Fibroblast of gingiva (primary cell): Measurements from ENCODE around the gene MACROD1.

Experiments used
- DNase-seq: peaks from one replicate; pipeline ENCODE4 v3.0.0-alpha.2; 2011; ENCODE audit warnings: low read depth

MACROD1 gene, protein sequence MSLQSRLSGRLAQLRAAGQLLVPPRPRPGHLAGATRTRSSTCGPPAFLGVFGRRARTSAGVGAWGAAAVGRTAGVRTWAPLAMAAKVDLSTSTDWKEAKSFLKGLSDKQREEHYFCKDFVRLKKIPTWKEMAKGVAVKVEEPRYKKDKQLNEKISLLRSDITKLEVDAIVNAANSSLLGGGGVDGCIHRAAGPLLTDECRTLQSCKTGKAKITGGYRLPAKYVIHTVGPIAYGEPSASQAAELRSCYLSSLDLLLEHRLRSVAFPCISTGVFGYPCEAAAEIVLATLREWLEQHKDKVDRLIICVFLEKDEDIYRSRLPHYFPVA

DNA sequence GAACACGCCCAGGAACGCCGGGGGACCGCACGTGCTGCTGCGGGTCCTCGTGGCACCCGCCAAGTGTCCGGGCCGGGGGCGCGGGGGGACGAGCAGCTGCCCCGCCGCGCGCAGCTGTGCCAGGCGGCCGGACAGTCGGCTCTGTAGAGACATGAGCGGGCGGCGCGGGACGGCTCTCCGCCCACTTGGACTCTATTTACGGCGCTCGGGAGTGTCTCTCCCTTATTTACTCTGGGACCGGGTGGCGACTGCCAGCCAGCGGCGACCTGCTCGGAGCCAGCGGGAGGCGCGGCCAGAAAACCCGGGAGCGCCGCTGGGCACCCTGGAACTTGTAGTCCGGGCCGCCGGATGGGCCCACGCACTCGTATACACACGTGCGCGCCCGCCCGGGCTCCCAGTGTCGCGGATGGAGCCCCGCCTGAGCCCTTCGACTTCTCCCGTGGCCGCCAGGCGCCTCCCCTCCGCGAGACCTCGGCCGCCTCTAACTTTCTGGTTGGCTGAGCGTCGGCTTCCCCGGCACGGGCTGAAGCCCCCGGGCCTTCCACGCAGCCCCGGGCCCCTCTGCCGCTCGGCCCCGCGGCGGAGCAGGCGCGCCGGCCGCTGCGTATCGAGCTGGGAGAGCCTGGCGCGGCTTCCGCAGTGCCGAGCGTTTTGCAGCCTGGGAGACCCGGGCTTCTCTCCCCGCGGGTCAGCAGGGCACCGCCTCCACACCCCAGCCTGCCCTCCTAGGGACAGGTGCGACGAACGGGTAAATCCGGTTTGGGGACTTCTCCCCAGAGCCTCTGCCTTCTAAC is at the start of gene MACROD1:
MACROD1 (minus strand) TSS at position 272 of the 794 bp plus-strand sequence; CDS start at position 153, 119 bp downstream.
- DNase-seq, result peak; percentile 80

DNA sequence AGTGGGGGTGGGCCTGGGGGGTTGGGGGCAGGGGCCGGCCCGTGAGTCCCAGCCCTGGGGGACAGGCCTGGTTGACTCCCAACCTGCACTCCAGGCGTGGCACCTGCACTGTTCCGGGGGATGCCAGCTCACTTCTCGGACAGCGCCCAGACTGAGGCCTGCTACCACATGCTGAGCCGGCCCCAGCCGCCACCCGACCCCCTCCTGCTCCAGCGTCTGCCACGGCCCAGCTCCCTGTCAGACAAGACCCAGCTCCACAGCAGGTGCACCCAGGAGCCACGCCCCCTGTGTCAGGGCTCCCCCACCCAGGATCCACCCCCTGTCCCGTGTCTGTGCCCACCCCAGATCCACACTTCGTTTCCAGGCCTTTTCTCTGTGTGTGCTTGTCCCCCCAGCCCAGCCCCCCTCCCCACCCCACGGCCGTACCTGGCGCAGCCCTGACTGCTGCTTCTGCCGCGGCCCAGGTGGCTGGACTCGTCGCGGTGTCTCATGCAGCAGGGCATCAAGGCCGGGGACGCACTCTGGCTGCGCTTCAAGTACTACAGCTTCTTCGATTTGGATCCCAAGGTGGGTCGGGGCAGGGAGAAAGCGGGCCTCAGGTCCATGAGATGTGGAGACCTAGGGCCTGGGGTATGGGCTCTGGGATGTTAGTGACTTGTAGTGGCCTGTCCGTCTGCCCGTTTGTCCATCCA is 45.4 kb upstream of the MACROD1 start:
- no peak for DNase-seq

DNA sequence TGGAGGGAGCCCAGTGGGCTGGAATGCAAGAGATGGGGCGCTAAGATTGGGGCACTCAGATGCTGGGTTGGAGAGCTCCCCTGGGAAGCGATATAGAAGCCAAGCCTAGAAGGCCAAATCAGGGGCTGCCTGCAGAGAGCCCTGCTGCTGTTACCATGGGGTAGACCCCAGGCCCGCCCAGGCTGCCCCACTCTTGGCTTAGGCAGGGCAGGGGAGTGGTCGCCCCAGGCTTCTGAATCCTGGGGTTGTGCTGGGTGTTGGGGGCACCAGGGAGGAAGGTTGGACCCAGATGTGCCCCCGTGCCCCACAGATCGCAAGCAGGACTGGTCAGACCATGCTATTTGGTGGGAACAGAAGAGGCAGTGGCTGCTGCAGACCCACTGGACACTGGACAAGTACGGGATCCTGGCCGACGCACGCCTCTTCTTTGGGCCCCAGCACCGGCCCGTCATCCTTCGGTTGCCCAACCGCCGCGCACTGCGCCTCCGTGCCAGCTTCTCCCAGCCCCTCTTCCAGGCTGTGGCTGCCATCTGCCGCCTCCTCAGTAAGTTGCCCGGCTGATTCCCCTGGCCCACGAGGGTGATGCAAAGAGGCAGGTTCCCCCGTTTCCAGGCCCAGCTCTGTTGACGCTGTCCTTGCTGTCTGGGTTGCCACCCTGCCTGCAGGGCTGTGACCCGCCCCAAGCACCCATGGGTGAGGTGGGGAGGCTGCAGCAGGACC is 44.5 kb upstream of the MACROD1 start:
- DNase-seq, result no peak

DNA sequence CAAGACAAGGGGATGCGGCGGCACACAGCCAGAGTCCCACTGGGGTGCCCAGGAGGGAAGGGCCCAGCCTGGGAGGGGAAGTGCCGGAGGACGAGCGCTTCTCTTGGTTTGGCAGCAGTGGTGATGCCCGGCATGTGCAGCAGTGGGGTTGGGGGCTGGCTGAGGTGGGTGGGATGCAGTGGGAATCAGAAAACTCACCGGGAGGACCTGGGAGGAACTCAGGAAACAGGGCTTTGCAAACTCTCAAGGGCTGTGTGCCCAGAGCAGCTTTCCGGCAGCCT is 43.6 kb upstream of the MACROD1 start:
- DNase-seq, result no peak

DNA sequence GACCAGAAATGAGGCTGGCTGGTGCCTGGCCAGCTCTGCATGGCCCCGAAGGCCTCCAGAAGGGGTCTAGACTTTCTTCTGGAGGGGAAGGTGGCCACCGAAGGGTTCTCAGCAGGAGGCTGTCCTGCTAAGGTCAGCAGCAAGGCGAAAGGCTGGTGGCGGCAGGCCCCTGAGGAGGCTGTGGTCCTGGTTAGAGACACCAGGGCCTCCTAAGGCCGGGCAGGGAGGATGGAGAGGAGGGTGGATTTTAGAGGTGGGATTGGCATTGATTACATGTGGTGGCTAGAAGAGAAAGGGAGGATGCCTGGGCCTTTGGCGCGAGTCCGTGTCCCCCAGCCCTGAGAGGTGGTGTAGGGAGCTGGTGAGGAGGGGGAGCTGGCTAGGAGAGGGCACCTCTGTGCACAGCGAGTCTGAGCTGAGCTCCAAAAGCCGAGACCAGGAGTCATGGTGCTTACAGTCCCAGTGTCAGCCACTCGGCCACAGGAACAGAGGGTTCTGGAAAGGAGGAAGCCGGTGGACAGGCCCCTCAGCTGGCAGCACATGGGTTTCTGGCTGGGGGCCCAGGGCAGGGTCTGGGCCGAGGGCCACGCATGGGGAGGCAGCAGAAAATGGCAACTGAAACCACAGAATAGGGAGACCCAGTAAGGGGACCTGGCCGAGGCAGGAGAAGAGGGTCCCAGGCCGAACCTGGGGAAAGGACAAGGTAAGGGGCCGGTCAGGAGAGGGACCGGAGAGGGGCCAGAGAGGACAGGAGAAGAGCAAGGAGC is 43.1 kb upstream of the MACROD1 start:
- no peak for DNase-seq

DNA sequence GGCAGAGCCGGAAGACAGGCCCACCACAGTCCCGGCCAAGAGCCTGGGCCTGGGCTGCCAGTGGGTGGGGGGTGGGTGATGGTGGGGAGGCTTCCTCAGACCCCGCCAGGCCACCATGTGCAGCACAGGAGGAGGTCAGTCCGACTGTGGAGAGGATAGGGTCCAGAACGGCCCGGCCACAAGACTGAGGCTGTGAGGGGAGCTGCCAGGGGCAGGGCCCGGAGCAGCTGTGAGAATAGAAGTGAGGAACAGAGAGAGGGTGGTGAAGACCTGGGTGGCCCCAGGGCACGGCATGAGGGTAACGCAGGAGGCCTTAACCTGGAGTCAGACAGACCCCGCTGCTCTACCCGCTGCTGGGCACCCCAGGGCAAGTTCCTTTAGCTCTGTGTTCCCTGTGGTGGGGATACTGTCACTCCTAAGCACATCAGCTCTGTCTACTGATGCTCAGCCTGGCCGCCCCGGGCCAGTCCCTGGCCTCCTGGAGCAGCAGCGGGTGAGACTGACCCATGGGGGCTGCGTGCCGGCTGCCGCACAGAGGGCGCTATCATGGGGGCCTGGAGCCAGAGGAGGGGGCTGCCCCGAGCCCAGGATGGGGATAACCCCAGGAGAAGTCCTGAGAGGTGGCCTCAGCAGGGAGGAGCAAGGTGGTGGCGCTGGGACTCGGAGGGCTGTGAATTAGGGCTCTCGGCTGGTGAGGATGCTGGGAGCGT is 42.3 kb upstream of the MACROD1 start:
- DNase-seq, result no peak

DNA sequence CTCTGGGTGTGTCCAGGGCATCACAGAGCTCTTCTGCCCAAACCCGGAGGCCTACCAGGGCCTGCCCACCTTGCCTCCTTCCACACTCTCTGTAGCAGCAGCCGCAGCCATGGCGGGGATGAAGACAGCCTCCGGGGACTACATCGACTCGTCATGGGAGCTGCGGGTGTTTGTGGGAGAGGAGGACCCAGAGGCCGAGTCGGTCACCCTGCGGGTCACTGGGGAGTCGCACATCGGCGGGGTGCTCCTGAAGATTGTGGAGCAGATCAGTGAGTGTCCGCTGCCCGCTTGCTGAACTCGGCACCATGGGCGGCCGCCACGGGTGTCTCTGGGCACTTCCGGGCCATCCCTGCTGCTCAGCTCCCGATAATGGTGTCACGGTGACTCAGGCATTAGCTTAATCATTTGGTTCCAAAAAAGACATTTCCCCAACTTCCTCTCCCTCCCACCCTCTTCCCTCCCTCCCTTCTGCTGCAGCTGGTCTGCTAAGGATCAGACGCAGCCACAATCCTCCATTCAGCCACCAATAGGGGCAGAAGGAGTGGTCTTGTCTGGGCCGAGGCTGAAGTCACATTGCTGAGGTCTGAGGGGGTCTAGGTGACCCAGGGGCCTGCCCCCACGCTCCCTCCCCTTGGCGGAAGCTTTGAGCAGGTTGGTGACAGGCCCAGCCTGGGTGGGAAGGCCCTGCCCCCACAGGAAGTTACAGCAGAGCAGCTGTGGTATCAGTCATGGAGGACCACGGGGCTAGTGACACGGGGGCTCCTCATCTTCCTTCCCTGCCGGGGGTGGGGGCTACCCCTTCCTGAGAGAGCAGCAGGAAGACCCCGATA is 41.6 kb upstream of the MACROD1 start:
- peak; percentile 74 for DNase-seq

DNA sequence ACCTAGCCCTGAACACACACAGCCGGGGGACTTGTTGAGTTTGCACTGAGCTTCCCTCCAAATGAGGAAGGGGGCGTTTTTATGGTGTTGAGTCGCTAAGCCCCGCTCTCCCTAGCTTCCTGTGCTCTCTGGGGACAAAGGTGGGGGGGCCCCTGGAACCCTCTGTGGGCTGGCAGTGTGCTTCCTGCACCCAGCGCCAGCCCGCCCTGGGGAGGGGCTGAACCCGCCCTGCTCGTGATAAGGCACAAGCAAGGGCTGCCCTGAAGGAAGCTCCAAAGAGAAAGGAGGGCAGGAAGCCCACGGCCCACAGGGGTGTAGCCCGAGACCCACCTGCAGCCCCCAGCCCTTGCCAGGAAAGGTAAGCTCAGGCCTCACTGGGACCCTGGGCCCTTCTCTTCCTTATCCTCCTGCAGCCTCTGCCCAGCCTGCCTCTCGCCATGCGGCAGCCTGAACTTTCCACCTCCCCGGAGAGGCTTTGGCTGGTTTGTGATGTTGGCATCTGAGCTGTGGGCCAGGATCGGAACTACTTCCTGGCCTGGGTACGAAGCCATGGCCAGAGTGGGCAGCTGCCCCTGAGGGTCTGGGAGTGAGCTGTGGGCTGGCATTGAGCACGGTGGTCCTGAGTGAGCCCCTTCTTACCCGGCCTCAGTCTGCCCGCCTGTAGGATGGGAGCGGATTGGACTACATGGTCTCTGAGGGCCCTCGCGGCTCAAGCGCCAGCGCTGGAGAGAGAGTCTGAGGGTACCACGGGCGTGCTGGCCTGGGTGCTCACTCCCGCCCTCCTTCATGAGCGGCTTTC is 40.7 kb upstream of the MACROD1 start, which contains the start of gene FERMT3:
FERMT3 (plus strand) TSS at position 265 of the 799 bp plus-strand sequence. CDS start 644 bp downstream, outside the sequence.
- no peak for DNase-seq

DNA sequence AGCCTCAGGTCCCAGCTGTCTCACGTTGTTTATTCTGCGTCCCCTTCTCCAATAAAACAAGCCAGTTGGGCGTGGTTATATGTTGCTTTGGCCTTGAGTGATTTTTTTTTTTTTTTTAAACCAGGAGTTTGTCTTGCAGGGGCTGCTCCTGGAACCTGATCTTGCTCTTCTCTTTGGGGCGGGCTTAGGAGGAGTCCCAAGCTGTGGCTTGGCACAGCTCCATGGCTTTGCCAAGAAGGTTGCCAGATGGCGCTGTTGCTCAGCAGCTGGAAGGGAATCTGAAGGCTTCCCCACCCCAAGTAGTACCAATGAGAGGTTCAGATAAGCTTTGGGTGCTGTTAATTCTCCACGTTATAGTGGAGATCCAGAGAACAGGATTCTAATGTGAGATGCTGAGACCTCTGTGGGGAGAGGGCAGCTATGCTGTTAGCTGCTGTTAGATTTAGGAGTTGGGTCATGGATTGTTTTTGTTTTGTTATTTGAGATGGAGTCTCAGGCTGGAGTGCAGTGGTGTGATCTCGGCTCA is 38.6 kb upstream of the MACROD1 start:
- DNase-seq, result peak; percentile 95

DNA sequence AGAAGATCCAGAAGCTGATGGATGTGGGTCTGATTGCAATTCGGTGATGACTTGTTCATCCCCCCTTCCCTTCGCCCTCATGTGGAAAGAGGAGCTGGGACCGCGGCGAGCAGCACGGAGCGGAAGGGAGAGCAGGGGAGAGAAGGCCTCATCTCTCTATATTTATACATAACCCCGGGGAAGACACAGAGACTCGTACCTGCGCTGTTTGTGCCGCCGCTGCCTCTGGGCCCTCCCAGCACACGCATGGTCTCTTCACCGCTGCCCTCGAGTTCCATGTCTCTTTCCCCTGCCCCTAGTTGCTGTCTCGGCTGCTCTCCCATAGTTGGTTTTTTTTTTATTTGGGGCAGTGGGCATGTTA is 38.1 kb upstream of the MACROD1 start:
- DNase-seq, result no peak

DNA sequence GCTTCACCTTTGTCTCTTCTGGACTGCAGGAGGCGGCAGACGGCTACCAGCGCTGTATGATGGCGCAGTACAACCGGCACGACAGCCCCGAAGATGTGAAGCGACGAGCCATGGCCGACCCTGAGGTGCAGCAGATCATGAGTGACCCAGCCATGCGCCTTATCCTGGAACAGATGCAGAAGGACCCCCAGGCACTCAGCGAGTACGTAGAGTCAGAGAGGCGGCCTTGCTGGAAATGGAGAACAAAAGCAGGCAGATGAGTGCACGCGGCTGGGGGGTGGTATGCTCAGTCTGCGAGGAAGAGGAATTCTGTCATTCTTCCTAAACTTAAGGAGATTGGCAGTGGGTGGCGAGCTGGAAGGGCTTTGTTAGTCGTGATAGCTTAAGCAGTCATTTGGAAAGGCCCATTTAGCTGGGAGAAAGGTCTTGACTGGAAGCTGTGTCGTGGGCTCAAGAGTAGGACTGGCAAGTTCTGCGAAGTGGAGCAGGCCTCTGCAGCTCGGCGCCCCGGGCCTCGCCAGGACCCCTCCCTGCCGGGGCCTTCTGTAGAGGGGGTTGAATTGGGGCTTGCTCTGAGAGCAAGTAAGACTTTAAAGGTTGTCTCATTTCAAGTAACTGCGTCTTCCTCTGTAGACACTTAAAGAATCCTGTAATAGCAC is 37.6 kb upstream of the MACROD1 start:
- DNase-seq, result no peak

DNA sequence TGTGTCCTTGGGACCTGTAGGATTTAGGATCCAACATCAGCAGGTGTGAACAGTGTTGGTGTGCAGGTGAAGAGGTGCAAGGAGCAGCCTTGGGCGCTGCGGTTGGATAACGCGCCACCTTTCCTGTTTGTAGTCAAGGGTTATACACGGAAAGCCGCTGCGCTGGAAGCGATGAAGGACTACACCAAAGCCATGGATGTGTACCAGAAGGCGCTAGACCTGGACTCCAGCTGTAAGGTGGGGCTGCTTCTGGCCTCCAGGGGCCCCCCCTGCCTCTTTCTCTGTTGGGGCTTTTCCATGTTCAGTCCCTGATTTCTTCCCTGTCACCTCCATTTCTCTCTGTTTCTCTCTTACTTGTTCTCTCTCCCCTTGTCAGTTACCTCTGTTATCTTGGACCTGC is 37.1 kb upstream of the MACROD1 start:
- DNase-seq, result no peak

DNA sequence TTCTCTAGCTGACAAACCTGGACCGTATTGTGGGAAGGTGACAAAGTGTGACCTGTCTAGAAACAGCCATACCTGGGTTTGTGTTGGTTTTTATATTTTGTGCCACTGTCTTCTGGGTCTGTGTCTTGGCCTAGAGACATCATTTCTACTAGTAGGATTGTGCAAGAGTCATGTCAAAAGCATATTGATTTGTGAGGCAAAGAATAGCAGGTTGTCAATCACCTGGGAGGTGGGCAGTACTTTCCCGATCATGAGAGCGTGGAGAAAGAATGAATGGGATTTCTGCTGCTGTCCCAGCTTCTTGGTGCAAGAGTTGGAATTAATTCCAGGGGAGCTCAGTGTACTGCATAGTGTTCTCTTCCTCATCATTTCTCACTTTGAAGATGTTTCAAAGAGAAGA is 35.6 kb upstream of the MACROD1 start:
- DNase-seq, result no peak

DNA sequence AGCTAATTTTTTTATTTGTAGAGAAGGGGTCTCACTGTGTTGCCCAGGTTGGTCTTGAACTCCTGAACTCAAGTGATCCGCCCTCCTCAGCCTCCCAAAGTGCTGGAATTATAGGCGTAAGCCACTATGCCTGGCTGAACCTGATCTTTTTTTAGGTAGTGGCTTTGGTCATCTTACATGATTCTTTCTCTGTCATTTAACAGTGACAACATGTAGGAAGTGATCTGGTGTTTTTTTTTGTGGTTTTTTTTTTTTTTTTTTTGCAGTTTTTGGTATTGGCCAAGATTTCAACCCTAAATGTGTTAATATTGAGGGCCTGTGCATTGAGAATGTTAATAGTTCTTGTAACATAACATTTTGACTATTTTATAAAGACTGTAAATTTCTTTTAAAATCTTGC is 32.6 kb upstream of the MACROD1 start:
- DNase-seq, result no peak

DNA sequence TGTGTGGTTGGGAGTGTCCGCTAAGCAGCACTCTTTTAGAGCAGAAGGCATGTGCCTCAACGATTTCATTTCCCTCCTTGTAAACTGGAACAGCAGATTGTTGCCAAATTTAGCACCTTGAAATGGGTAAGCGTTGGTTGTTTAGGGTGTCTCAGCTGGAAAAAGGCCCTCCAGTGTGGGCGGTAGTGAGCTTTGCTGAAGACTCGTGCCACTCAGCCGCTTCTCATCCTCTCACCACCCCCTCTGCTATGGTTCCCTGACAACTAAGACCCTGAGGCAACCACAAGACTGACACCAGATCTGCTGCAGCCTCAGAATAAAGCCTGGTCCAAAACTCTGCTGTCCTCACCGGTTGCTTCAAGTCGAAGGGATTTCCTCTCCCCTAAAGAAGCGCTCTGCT is 30.7 kb upstream of the MACROD1 start:
- no peak for DNase-seq

DNA sequence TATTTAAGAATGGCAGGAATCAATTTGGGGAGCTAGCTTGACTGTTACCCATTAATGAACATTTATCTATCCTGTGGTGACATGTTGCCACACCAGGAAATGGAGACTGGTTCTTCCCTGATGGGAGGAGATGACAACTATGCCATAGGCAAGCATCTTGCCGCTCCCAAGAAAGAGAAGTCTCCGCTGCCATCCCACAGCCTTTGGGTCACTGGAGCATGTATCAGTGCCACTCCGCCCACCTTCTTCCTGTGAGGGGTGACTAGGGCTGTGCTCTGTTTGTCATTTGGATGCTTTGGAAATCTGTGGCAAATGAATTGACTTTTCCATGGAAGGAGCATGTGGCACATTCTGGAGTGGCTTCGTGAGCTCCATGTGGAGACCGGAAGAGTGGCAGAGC is 26.5 kb upstream of the MACROD1 start:
- no peak for DNase-seq

DNA sequence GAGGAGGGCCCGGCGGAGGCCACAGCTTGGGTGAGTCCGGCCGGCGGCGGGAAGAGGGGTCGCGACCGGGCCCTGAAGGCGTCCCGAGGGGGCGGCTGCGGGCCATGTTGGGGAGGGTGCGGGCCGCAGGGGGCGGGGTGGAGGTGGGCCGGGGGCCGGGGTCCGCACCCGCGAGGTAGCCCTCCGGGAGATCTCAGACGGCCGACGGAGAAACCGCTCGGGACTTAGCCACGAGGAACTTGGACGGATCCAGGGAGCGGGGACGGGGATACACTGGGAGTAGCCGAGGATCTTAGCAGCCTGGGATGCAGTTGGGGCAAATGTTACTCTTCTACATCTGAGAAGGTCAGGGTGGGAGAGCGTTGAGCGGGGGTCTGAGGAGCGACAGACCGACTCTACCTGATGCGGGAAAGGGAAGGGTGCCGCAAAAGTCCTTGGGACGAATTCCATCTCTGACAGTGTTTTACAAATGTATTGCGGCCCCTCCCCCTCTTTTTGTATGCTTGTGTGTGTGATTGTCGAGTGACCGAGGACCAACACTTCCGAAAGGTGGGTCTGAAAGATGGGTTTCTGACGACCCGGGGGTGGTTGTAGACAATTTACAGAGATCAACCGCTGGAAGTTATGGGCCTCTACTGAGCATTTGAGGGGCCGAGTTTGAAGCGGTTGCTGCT is 20.7 kb upstream of the MACROD1 start:
- DNase-seq, result no peak
